HCT116 (cell line): ENCODE measurements around the gene CIB4. TPM values are rescaled to one million over a fixed set of nuclear protein-coding genes. Genes with fewer than 3 reads are reported as not detected.

Source experiments
- ATAC-seq: fragments of 200-7000 bp; cut with Tn5 transposase; 2 replicates; pipeline ENCODE4 v1.9.1; 2020; ENCODE audit warnings: mild to moderate bottlenecking, moderate library complexity
- BruUV-seq: library from RNA; stranded (reverse); fragments of 400-500 nt; replicated peaks from 2 replicates; lab custom pipeline; 2021; lab: Mats Ljungman, UMichigan
- CTCF ChIA-PET: fragments of 300-600 bp; sonication (Branson Sonifier 250); formaldehyde crosslinking; loops from one replicate; lab custom pipeline; 2021; ENCODE audit warnings: antibody characterized with exemption; lab: Charles Lee
- POLR2A ChIA-PET: fragments of 300-600, 350-600 bp; sonication (Branson Sonifier 250); formaldehyde crosslinking; loops from one replicate; lab custom pipeline; 2021; ENCODE audit warnings: antibody characterized with exemption; lab: Charles Lee
- RAD21 ChIA-PET, 2 experiments: fragments of 300-600 bp; sonication (Branson Sonifier 250); formaldehyde crosslinking; loops; one replicate each; lab custom pipeline; 2023; ENCODE audit warnings: low total read pairs in 2 of 2; ENCODE audit not compliant: uncharacterized antibody in 2 of 2, unreplicated experiment in 2 of 2, low non-redundant PET in 1 of 2; lab: Charles Lee
- DNase-seq: peaks from one replicate; pipeline ENCODE4 v3.0.0-alpha.2; 2010; ENCODE audit warnings: low read depth, low spot score
- H2AFZ ChIP-seq: fragments of 200-600 bp; shearing (Covaris generic), sonication (generic); 2 replicates; pipeline ENCODE4 v1.6.1; 2017; ENCODE audit warnings: low read depth, mixed run types, mixed read lengths, antibody characterized with exemption, low read length; ENCODE audit not compliant: poor library complexity, severe bottlenecking
- H3K27ac ChIP-seq: 2 replicates; pipeline ENCODE4 v1.5.1; 2012; ENCODE audit warnings: low read depth, low read length
- H3K27me3 ChIP-seq: fragments of 200-600 bp; sonication (generic); 2 replicates; pipeline ENCODE4 v1.6.1; 2016; ENCODE audit warnings: mixed run types, low read length, mixed read lengths; ENCODE audit not compliant: insufficient read depth
- H3K36me3 ChIP-seq, 2 experiments: fragments of 200-500 bp in 1 of 2; fragments of 200-600 bp in 1 of 2; sonication (Bioruptor generic) in 1 of 2; sonication (generic) in 1 of 2; 2 replicates each; pipeline versions ENCODE4 v1.5.1 to v1.6.1; 2014 to 2016; ENCODE audit warnings: low read length in 2 of 2, inconsistent platforms in 1 of 2, mixed read lengths in 1 of 2, mixed run types in 1 of 2; ENCODE audit not compliant: insufficient read depth in 2 of 2, control insufficient read depth in 1 of 2
- H3K4me1 ChIP-seq, 2 experiments: fragments of 200-600 bp in 1 of 2; sonication (generic) in 1 of 2; 2 replicates each; pipeline versions ENCODE4 v1.5.1 to v1.6.1; 2012 to 2017; ENCODE audit warnings: low read length in 2 of 2, inconsistent platforms in 1 of 2, mild to moderate bottlenecking in 1 of 2, mixed read lengths in 1 of 2, mixed run types in 1 of 2, moderate library complexity in 1 of 2; ENCODE audit not compliant: insufficient read depth in 2 of 2, control insufficient read depth in 1 of 2
- H3K4me2 ChIP-seq: fragments of 200-600 bp; sonication (generic); 2 replicates; pipeline ENCODE4 v1.6.1; 2017; ENCODE audit warnings: mixed run types, low read length, mixed read lengths
- H3K4me3 ChIP-seq, 2 experiments: fragments of 200-600 bp in 1 of 2; sonication (generic) in 1 of 2; replicated peaks in 1 of 2; 2 replicates each; pipeline ENCODE4 v1.5.1; 2011 to 2016; ENCODE audit warnings: low read length in 2 of 2, control low read depth in 1 of 2, low read depth in 1 of 2, mild to moderate bottlenecking in 1 of 2, mixed read lengths in 1 of 2, mixed run types in 1 of 2
- H3K79me2 ChIP-seq: fragments of 200-600 bp; sonication (generic); 2 replicates; pipeline ENCODE4 v1.6.1; 2017; ENCODE audit warnings: mild to moderate bottlenecking, mixed run types, low read length, moderate library complexity, mixed read lengths; ENCODE audit not compliant: insufficient read depth
- H3K9ac ChIP-seq: fragments of 200-600 bp; sonication (generic); 2 replicates; pipeline ENCODE4 v1.6.1; 2016; ENCODE audit warnings: low read length, mixed read lengths
- H3K9me2 ChIP-seq: fragments of 200-600 bp; sonication (generic), shearing (Covaris generic); 2 replicates; pipeline ENCODE4 v1.6.1; 2017; ENCODE audit warnings: mixed run types, mild to moderate bottlenecking, moderate library complexity; ENCODE audit not compliant: insufficient read depth
- H3K9me3 ChIP-seq, 2 experiments: fragments of 200-500 bp in 1 of 2; fragments of 200-600 bp in 1 of 2; sonication (Bioruptor generic) in 1 of 2; sonication (generic) in 1 of 2; 2 replicates each; pipeline ENCODE4 v1.6.1; 2014 to 2017; ENCODE audit warnings: low read length in 2 of 2, mixed read lengths in 2 of 2, inconsistent platforms in 1 of 2, low read depth in 1 of 2, mild to moderate bottlenecking in 1 of 2, mixed run types in 1 of 2, moderate library complexity in 1 of 2; ENCODE audit not compliant: control insufficient read depth in 1 of 2, insufficient read depth in 1 of 2
- H4K20me1 ChIP-seq: fragments of 200-600 bp; sonication (generic), shearing (Covaris generic); 2 replicates; pipeline ENCODE4 v1.6.1; 2017; ENCODE audit warnings: mixed run types, mild to moderate bottlenecking, moderate library complexity; ENCODE audit not compliant: insufficient read depth
- ATF3 ChIP-seq: IDR thresholded peaks from 2 replicates; pipeline ENCODE4 v1.6.1; 2012
- CBX3 ChIP-seq: IDR thresholded peaks from 2 replicates; pipeline ENCODE4 v1.6.1; 2012; ENCODE audit warnings: low read depth
- CEBPB ChIP-seq: IDR thresholded peaks from 2 replicates; pipeline ENCODE4 v1.6.1; 2012; ENCODE audit warnings: low read depth
- EGR1 ChIP-seq: IDR thresholded peaks from 2 replicates; pipeline ENCODE4 v1.6.1; 2012; ENCODE audit warnings: low read depth
- EZH2 ChIP-seq: fragments of 200-600 bp; sonication (generic); IDR thresholded peaks from 2 replicates; pipeline ENCODE4 v1.6.1; 2017; ENCODE audit warnings: antibody characterized with exemption, mixed run types
- EZH2phosphoT487 ChIP-seq: fragments of 200-600 bp; IDR thresholded peaks from 2 replicates; pipeline ENCODE4 v1.6.1; 2018; ENCODE audit warnings: antibody characterized with exemption, borderline replicate concordance
- FOSL1 ChIP-seq: IDR thresholded peaks from 2 replicates; pipeline ENCODE4 v1.6.1; 2012; ENCODE audit warnings: low read depth
- JUND ChIP-seq: IDR thresholded peaks from 2 replicates; pipeline ENCODE4 v1.6.1; 2012
- POLR2A ChIP-seq: IDR thresholded peaks from 2 replicates; pipeline ENCODE4 v1.7.0; 2011; ENCODE audit warnings: borderline replicate concordance; ENCODE audit not compliant: insufficient read depth, insufficient read length; ENCODE audit errors: extremely low read depth
- POLR2AphosphoS5 ChIP-seq: IDR thresholded peaks from 2 replicates; pipeline ENCODE4 v1.6.1; 2011; ENCODE audit warnings: mild to moderate bottlenecking, low read depth, low read length, moderate library complexity
- RAD21 ChIP-seq: IDR thresholded peaks from 2 replicates; pipeline ENCODE4 v1.6.1; 2012; ENCODE audit warnings: low read depth, mild to moderate bottlenecking
- SIN3A ChIP-seq: IDR thresholded peaks from 2 replicates; pipeline ENCODE4 v1.6.1; 2012; ENCODE audit warnings: low read depth
- SP1 ChIP-seq: IDR thresholded peaks from 2 replicates; pipeline ENCODE4 v1.6.1; 2012; ENCODE audit warnings: low read depth
- SRF ChIP-seq: IDR thresholded peaks from 2 replicates; pipeline ENCODE4 v1.6.1; 2012; ENCODE audit warnings: low read depth
- TCF7L2 ChIP-seq: IDR thresholded peaks from 2 replicates; pipeline ENCODE4 v1.7.0; 2011; ENCODE audit warnings: borderline replicate concordance, inconsistent platforms; ENCODE audit not compliant: insufficient read depth, insufficient read length; ENCODE audit errors: extremely low read depth
- ZFX ChIP-seq: fragments of 450-650 bp; IDR thresholded peaks from 2 replicates; pipeline ENCODE4 v1.6.1; 2017
- intact Hi-C: fragments of 100-400 bp; cut with micrococcal nuclease; formaldehyde crosslinking; loops from 2 replicates; pipeline ENCODE4 v1.10.0; 2022
- total RNA-seq: library from RNA; stranded (reverse); gene quantifications from one replicate; pipeline ENCODE4 v1.2.1, GENCODE V29; 2021; ENCODE audit not compliant: unreplicated experiment
- TF ChIP-seq, protein P1 (sequence below): IDR thresholded peaks from 2 replicates; pipeline ENCODE4 v1.6.1; 2011; ENCODE audit warnings: mild to moderate bottlenecking, low read length, moderate library complexity; ENCODE audit not compliant: insufficient replicate concordance; ENCODE audit errors: extremely low read depth

CIB4 gene
- total RNA-seq, 1 experiment from 2014 or later, result not detected

DNA sequence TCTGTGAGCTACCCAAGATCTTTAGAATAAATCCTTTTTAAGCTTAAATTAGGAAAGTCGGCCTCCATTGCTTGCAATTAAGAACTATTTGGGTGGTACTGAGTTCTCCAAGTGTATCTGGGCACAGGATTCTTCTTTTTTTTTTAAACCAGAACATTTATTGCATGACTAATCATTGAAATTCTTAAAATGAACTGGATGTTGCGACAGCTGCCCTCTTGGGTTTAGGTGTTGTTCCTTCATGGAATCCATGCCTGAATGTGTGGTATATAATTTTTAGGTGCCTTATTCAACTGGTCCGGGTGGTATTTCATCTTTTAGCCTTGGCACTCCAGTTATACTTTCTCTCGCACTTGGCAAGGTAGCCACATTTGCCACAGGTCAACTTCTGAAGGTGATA is 36.9 kb upstream of the CIB4 start (continued):
- TF ChIP-seq, protein P1, sequence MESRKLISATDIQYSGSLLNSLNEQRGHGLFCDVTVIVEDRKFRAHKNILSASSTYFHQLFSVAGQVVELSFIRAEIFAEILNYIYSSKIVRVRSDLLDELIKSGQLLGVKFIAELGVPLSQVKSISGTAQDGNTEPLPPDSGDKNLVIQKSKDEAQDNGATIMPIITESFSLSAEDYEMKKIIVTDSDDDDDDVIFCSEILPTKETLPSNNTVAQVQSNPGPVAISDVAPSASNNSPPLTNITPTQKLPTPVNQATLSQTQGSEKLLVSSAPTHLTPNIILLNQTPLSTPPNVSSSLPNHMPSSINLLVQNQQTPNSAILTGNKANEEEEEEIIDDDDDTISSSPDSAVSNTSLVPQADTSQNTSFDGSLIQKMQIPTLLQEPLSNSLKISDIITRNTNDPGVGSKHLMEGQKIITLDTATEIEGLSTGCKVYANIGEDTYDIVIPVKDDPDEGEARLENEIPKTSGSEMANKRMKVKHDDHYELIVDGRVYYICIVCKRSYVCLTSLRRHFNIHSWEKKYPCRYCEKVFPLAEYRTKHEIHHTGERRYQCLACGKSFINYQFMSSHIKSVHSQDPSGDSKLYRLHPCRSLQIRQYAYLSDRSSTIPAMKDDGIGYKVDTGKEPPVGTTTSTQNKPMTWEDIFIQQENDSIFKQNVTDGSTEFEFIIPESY, result no peak

GRCh38 chr2:26675651-26676255 is 34.6 kb upstream of the CIB4 start:
- Histone ChIP-seq H3K9me2 (no peaks in the 10 kb centered on the region), H2AFZ (no peak overlapping the region), H3K27ac (no peak overlapping the region), H3K9ac (no peak overlapping the region), H3K4me1 (peaks cover 0 to 6% of the 10 kb centered on the region in 2 experiments; a peak in 1 of 4 replicates), H3K4me3 (no peak overlapping the region), H3K4me2 (no peak overlapping the region), H3K79me2 (no peaks in the 10 kb centered on the region), H3K9me3 (no peaks in the 10 kb centered on the region; a peak in 1 of 4 replicates), H3K27me3 (no peaks in the 10 kb centered on the region; the same call in 1 of the 2 replicates), H4K20me1 (no peaks in the 10 kb centered on the region), H3K36me3 (no peaks in the 10 kb centered on the region)
- ChIA-PET POLR2A (no interaction called here), RAD21 (no interaction called here)
- ATAC-seq, result no peak
- intact Hi-C loops, result no loop called here
- TF ChIP-seq CEBPB (no peak), ZFX (no peak), EZH2 (no peak), EZH2phosphoT487 (no peak), CBX3 (no peak), SIN3A (no peak), ATF3 (no peak), TCF7L2 (no peak), POLR2A (no peak), POLR2AphosphoS5 (no peak), JUND (no peak), SRF (no peak), EGR1 (no peak), SP1 (no peak), FOSL1 (no peak), RAD21 (no peak)
- TF ChIP-seq, protein P1, result no peak
- TF ChIP-seq, all 23 proteins: peak for 0
- BruUV-seq, result no TSS peak
- CTCF ChIA-PET, result no interaction called here
- no peak for DNase-seq
